Measurements from ENCODE around the gene MRPL37.

Gene MRPL37

GRCh38 chr1:54266195-54266594 lies 66.2 kb downstream of the MRPL37 start:
- DNase-seq = no peak

DNA sequence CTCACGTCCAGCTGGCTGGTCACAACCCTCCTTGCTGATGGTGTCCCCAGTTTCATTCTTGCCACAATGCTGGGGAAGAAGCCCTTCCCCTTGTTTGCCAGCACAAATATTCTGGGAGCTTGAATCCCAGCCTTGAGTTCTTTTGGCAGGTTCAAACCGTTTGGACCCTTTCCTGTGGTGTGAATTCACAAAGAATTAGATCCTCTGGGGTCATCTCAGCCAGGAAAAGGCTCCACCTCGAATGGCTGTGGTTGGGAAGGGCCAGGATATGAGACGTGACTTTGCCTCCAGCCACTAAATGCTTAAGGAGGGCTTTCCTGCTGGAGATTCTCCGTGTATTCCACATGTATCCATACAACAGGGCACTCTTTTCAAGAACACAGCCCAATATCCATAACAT lies 66.9 kb downstream of the MRPL37 start:
- DNase-seq = no peak
